ENCODE measurements around the gene LRRC27.
"Not testable (repeated sequence)": the region's sequence is repeated elsewhere in the genome, so short reads cannot be mapped to it uniquely, and the experiment has no call there.

LRRC27 gene

GRCh38 chr10:132334631-132335188 lies 2.7 kb downstream of the LRRC27 start:
- no peak for TF ChIP-seq CTCF (conservative IDR thresholded peaks at IDR 0.05; ENCODE audit: low read depth, low read length)
- no peak for DNase-seq (ENCODE audit: low read depth)
- no peak overlapping the region for H3K4me3 ChIP-seq (ENCODE audit: low read depth, low read length)

DNA sequence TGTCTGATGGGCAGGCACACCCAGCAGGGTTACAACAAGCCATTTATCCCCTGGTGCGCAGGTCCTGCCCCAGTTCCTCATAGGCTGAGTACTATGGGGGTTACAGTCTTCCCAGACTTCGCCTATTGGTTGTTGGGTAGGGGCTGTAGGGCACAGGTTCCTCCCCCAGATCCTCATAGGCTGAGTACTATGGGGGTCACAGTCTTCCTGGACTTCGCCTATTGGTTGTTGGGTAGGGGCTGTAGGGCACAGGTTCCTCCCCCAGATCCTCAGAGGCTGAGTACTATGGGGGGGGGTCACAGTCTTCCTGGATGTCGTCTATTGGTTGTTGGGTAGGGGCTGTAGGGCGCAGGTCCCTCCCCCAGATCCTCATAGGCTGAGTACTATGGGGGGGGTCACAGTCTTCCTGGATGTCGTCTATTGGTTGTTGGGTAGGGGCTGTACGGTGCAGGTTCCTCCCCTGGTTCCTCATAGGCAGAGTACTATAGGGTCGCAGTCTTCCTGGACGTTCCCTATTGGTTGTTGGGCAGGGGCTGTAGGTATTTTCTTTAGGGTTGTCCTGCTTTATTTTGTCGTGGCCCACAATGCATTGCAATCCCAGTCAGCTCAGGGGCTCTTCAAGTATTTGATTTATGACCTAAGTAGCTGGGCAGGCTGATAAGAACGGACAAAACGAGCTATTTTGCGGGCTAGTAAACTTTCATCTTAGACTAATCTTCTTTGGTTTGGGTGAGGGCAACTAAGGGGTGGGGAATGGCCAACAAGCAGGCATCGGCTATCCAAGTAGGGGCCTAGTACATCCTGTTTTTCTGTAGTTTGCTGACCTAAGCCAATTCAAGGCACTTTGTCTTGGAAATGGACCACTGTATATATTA lies 3.4 kb downstream of the LRRC27 start:
- no peak for DNase-seq (ENCODE audit: low read depth)
- no peak overlapping the region for H3K4me3 ChIP-seq (ENCODE audit: low read depth, low read length)
- no peak for TF ChIP-seq CTCF (conservative IDR thresholded peaks at IDR 0.05; ENCODE audit: low read depth, low read length)

GRCh38 chr10:132336064-132336746 lies 4.2 kb downstream of the LRRC27 start:
- TF ChIP-seq CTCF (conservative IDR thresholded peaks at IDR 0.05; ENCODE audit: low read depth, low read length) = no peak
- no peak for DNase-seq (ENCODE audit: low read depth)
- peak overlapping the region; percentile 60 for H3K4me3 ChIP-seq (ENCODE audit: low read depth, low read length)

DNA sequence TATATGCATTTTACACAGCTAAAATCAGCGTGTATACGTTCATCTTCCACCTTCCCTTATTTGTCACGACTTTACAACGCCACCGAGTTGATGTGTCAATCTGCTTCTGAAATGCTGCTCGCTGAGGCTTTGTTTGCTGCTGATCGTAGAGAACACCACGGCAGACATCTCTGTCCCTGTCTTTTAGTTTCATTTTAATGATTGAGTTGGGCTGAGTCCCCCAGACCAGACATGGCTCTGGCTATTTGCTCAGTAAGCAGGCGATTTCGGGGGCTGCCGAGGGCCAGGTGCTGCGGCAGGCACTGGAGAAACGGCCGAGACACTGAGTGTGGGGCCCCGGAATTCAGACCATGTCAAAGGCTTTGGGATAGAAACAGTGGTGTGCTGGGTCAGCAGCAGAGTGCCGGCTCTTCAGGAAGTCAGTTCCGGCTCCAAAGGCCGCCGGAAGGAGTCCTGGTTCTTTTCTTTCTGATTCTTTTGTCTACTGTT lies 5.0 kb downstream of the LRRC27 start:
- peak overlapping the region; percentile 60 for H3K4me3 ChIP-seq (ENCODE audit: low read depth, low read length)
- DNase-seq (ENCODE audit: low read depth) = peak; percentile 38
- no peak for TF ChIP-seq CTCF (conservative IDR thresholded peaks at IDR 0.05; ENCODE audit: low read depth, low read length)

GRCh38 chr10:132337854-132338253 lies 5.9 kb downstream of the LRRC27 start:
- DNase-seq (ENCODE audit: low read depth); H3K4me3 ChIP-seq (ENCODE audit: low read depth, low read length): not testable (repeated sequence)

DNA sequence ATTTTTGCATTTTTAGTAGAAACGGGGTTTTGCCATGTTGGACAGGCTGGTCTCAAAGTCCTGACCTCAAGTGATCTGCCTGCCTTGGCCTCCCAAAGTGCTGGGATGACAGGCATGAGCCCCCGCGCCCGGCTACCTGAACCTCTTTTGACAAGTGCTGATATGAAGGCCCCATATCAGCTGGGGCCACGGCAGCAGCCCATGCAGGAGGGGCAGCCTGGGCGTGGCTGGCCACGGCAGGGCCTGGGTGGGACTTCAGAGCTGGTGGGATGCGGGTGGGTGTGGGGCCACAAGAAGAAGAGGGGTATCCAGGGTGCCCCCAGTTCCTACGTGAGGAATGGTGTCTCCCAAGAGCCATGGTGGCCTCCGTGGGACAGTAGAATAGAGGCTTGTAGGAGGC lies 6.9 kb downstream of the LRRC27 start:
- DNase-seq (ENCODE audit: low read depth) = no peak
- no peak overlapping the region for H3K4me3 ChIP-seq (ENCODE audit: low read depth, low read length)
- no peak for TF ChIP-seq CTCF (conservative IDR thresholded peaks at IDR 0.05; ENCODE audit: low read depth, low read length)

DNA sequence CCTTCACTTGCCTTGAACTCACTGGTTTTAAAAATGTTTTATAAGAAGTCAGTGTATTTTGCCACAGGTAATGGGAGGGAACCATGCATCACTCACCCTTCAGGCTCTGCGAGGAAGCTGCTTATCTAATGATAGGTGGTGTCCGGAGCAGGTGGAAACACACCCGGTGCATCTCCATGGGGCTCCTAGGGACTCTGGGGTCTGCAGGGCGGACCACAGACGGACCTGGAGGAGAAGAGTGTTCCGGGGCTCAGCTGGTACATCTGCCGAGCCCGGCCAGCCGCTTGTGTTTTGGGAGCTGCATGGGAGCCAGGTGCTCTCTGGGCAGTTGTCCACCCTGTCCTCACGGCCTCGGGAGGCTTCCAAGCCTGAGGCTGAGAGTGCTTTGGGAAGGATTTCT lies 7.3 kb downstream of the LRRC27 start:
- H3K4me3 ChIP-seq (ENCODE audit: low read depth, low read length) = no peak overlapping the region
- DNase-seq (ENCODE audit: low read depth) = no peak
- TF ChIP-seq CTCF (conservative IDR thresholded peaks at IDR 0.05; ENCODE audit: low read depth, low read length) = no peak

All from choroid plexus epithelial cell (primary cell).